ENCODE results near the gene RUSC2. TPM values are rescaled to one million over a fixed set of nuclear protein-coding genes. Genes with fewer than 3 reads are reported as not detected.
"Not testable (repeated sequence)": the region's sequence is repeated elsewhere in the genome, so short reads cannot be mapped to it uniquely, and the experiment has no call there.

The RUSC2 gene
- total and polyA plus RNA-seq, 8 donors = 9.0 to 27.1 (median 13.6) TPM

- FAIRE-seq = no peak
- peak; percentile 10 to 58 (median 38) for ATAC-seq
- intact Hi-C loops (cut with DNase I) = no loop called here
- Histone ChIP-seq H3K27ac (peak overlapping the region; percentile 76 to 94 (median 88)), H3K4me3 (peak overlapping the region; percentile 62 to 80 (median 77)), H3K4me1 (peaks cover 0 to 6% (median 0%) of the 10 kb centered on the region in 3 donors), H3K9me3 (no peaks in the 10 kb centered on the region), H3K27me3 (no peaks in the 10 kb centered on the region), H3K36me3 (no peaks in the 10 kb centered on the region)
- peak in 5 of 6 donors; percentile 21 to 76 (median 55) for DNase-seq
- TF ChIP-seq, protein P1, sequence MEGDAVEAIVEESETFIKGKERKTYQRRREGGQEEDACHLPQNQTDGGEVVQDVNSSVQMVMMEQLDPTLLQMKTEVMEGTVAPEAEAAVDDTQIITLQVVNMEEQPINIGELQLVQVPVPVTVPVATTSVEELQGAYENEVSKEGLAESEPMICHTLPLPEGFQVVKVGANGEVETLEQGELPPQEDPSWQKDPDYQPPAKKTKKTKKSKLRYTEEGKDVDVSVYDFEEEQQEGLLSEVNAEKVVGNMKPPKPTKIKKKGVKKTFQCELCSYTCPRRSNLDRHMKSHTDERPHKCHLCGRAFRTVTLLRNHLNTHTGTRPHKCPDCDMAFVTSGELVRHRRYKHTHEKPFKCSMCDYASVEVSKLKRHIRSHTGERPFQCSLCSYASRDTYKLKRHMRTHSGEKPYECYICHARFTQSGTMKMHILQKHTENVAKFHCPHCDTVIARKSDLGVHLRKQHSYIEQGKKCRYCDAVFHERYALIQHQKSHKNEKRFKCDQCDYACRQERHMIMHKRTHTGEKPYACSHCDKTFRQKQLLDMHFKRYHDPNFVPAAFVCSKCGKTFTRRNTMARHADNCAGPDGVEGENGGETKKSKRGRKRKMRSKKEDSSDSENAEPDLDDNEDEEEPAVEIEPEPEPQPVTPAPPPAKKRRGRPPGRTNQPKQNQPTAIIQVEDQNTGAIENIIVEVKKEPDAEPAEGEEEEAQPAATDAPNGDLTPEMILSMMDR (IDR thresholded peaks at IDR 0.05) = no peak
- WGBS, 2 donors = 1% methylated on average over 30 to 44 of the region's 44 CpGs
Measured at GRCh38 chr9:35490155-35490909, 421 bp downstream of the RUSC2 start.

DNA sequence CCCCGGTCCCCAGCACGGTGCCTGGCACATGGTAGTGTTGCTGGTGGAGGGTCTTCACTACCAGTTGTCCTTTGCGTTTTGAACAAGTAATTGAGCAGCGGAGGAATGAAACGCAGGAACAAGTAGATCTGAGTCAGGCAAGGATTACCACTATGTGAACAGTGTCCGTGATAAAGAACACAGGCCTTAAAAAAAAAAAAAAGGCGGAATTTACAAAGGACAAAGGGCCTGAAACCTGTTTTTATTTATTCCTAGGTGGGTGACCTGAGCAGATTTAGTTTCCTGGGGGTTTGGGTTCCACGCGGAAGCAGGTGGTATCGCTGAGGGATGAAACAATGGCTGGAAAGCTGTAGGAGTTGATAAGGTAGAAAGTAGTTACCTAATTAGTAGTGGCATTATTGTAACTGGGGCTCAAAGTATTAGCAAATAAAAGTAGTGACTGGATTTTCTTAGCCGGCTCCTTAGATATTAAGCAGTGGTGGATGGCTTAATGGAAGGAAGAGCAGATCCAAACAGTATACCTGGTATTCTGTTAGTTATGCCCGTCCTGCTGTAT is 1.1 kb downstream of the RUSC2 start:
- H3K27ac ChIP-seq = peak overlapping the region; percentile 76 to 94 (median 88)

DNA sequence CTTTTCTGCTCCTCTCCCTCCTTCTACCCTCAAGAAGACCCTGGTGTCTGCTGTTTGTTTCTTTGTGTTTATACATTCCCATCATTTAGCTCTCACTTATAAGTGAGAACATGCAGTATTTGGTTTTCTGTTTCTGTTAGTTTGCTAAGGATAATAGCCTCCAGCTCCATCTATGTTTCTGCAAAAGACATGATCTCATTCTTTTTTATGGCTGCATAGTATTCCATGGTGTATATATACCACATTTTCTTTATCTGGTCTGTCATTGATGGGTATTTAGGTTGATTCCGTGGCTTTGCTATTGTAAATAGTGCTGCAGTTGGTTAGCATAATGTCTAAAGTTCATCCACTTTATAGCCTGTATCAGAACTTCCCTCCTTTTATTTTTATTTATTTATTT is 3.2 kb downstream of the RUSC2 start:
- H3K27me3 ChIP-seq; DNase-seq; H3K4me3 ChIP-seq; H3K9me3 ChIP-seq; H3K4me1 ChIP-seq; ATAC-seq; FAIRE-seq; H3K36me3 ChIP-seq; intact Hi-C loops (cut with DNase I); H3K27ac ChIP-seq: not testable (repeated sequence)
- 89 to 96% methylated on average over 1 of the region's 1 CpG for WGBS, 2 donors

More for the DNA sequence above, 1.1 kb downstream of the RUSC2 start:
- H3K9me3 ChIP-seq = no peaks in the 10 kb centered on the region
- no peak for FAIRE-seq
- H3K4me3 ChIP-seq = peak overlapping the region; percentile 62 to 80 (median 77)
- H3K36me3 ChIP-seq = no peaks in the 10 kb centered on the region
- TF ChIP-seq, protein P1 (IDR thresholded peaks at IDR 0.05) = no peak
- intact Hi-C loops (cut with DNase I) = no loop called here
- WGBS, 2 donors = 14 to 29% methylated on average over 12 of the region's 12 CpGs
- peaks cover 0 to 6% (median 0%) of the 10 kb centered on the region in 3 donors for H3K4me1 ChIP-seq
- peak in 3 of 4 donors; percentile 1 to 4 (median 2) for ATAC-seq
- no peak for DNase-seq
- no peaks in the 10 kb centered on the region for H3K27me3 ChIP-seq

- intact Hi-C loops (cut with DNase I) = no loop called here
- TF ChIP-seq, protein P1 (IDR thresholded peaks at IDR 0.05) = no peak
Measured at GRCh38 chr9:35495984-35496383, 6.1 kb downstream of the RUSC2 start.

DNA sequence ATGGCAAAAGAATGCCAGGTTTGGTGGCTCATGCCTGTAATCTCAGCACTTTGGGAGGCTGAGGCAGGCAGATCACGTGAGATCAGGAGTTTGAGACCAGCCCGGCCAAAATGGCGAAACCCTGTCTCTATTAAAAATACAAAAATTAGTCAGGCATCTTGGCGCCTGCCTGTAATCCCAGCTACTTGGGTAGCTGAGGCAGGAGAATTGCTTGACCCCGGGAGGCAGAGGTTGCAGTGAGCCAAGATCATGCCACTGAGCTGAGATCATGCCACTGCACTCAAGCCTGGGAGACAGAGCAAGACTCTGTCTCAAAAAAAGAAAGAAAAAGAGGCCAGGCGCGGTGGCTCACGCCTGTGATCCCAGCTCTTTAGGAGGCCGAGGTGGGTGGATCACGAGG is 8.3 kb downstream of the RUSC2 start:
- FAIRE-seq; DNase-seq; H3K9me3 ChIP-seq; intact Hi-C loops (cut with DNase I); H3K27me3 ChIP-seq; H3K27ac ChIP-seq; H3K4me3 ChIP-seq; ATAC-seq; H3K36me3 ChIP-seq: not testable (repeated sequence)
- peaks cover 0 to 18% (median 8%) of the 10 kb centered on the region in 3 donors for H3K4me1 ChIP-seq
- WGBS, 2 donors = 93% methylated on average over 10 of the region's 10 CpGs

More at GRCh38 chr9:35495984-35496383, 6.1 kb downstream of the RUSC2 start:
- 84 to 86% methylated on average over 10 of the region's 10 CpGs for WGBS, 2 donors
- Histone ChIP-seq H3K36me3 (no peaks in the 10 kb centered on the region), H3K27me3 (no peaks in the 10 kb centered on the region), H3K4me3 (no peak overlapping the region), H3K27ac (no peak overlapping the region), H3K9me3 (no peaks in the 10 kb centered on the region), H3K4me1 (peaks cover 0 to 12% (median 10%) of the 10 kb centered on the region in 3 donors)
- ATAC-seq (no peak), FAIRE-seq (no peak), DNase-seq (no peak)
